CD4-positive, alpha-beta T cell treated with Interleukin-21 for 1 hour (primary cell): ENCODE data around the gene GSTO1.

Experiments used
- DNase-seq: peaks from one replicate; pipeline ENCODE4 v3.0.0-alpha.2; 2020

The GSTO1 gene

DNA sequence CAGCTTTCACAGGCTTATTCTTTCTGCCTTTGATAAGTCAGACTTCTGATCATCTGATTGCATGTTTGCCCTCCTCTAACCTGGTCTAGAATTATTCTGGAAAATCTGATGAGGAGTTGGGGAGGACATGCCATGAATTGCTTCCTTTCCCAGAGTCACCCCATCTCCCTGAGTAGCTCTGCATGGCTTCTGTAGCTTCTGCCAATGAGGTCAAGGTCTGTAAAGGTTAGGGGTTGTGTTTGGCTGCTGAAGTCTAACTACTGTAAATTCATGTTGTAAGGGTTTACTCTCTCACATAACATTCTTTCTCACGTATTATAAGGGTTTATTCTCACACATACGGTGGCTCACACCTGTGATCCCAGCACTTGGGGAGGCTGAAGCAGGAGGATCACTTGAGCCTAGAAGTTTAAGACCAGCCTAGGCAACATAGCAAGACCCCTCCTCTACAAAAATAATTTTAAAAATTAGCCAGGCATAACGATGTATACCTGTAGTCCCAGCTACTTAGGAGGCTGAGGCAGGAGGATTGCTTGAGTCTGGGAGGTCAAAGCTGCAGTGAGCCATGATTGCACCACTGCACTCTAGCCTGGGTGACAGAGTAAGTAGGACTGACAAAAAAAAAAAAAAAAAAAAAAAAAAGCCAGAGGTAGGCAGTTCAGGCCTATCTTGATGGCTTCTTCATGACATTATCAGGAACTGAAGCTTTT lies 25.0 kb downstream of the GSTO1 start:
- no peak for DNase-seq

DNA sequence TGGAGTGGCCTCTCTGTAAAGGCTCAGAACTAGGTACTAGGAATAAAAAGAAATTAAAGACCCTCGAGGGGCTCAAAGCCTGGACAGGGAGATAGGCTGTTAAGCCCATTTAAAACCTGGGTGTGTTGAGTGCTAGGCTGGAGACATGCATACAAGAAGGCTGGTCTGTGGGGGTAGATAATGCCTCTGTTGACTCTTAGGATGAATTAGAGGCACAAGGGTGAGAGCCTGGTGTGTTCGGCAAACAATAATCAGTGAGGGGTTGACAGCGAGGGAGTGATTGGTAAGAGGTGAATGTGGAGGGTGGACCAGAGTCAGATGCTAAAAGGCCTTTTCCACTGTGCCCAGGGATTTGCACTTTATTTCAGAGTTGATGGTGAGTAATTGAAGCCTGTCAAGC lies 27.0 kb downstream of the GSTO1 start:
- DNase-seq: no peak

- DNase-seq: no peak
Observed at GRCh38 chr10:104284846-104285245, 30.2 kb downstream of the GSTO1 start.

- no peak for DNase-seq
Observed at GRCh38 chr10:104286939-104287338, 32.2 kb downstream of the GSTO1 start.

DNA sequence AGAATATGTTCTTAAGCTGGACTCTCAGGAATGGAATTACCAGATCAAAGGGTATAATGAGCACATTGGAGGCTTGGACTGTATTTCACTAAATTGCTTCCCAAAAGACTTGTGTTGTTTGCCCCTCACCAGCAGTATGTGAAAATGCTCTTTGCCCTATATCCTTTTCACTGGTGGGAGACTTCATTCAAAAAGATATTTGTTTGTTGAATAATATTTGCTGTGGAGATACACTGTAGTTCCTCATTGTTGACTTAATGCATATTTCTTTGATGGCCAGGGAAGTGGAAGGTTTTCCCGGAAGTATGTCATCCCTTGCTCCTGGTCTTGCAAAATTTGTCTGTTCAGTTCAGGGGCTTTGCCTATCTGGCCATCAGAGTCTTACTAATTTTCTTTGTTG lies 33.7 kb downstream of the GSTO1 start:
- DNase-seq: no peak

GRCh38 chr10:104291439-104291951 lies 36.8 kb downstream of the GSTO1 start:
- DNase-seq: peak; percentile 88

GRCh38 chr10:104293011-104293410 lies 38.3 kb downstream of the GSTO1 start:
- no peak for DNase-seq

GRCh38 chr10:104293781-104294321 lies 39.2 kb downstream of the GSTO1 start:
- DNase-seq: no peak

- DNase-seq: no peak
Observed at GRCh38 chr10:104296687-104297436, 42.2 kb downstream of the GSTO1 start.

DNA sequence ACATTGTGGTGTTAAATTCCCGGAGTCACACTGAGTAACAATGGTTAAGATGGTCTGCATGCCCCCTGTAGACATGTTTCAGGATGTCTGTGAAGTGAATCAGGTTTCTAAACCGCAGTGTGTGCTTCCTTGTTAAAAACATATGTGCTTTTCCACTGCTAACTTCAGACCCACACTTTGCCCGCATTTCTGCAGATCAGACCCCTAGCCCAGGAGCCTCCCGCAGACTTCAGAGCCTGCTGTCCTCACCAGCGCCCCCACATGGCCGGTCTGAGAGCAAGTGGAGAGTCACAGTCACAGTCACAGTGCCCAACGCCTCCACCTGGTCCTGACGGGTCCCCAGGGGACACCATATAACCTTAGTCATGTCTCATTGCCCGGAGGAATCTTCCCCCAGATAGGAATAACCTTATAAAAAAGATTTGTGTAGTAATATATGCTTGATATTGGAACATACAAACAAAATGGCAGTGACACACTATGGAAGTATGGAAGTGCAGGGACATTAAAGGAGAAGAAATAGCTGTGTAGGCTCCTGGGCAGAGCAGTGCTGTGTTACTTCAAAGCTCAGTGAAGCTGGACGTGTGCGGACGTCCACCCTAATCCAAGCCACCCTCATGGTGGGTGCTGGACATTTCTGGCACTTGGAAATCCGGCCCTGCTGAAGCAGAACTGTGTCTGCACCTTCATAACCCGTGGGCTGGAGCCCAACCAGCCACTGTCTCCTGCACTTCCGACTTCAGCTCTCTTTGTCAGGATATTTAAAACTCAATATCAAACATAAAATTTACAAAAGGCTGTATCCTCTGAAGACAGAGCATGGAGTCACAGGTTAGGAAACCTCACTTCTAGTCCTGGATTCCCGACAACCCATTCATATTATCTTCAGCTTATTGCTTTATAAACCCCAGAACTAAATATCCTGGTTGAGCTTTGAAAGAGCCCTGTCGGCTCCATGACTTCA lies 43.3 kb downstream of the GSTO1 start:
- DNase-seq: no peak

DNA sequence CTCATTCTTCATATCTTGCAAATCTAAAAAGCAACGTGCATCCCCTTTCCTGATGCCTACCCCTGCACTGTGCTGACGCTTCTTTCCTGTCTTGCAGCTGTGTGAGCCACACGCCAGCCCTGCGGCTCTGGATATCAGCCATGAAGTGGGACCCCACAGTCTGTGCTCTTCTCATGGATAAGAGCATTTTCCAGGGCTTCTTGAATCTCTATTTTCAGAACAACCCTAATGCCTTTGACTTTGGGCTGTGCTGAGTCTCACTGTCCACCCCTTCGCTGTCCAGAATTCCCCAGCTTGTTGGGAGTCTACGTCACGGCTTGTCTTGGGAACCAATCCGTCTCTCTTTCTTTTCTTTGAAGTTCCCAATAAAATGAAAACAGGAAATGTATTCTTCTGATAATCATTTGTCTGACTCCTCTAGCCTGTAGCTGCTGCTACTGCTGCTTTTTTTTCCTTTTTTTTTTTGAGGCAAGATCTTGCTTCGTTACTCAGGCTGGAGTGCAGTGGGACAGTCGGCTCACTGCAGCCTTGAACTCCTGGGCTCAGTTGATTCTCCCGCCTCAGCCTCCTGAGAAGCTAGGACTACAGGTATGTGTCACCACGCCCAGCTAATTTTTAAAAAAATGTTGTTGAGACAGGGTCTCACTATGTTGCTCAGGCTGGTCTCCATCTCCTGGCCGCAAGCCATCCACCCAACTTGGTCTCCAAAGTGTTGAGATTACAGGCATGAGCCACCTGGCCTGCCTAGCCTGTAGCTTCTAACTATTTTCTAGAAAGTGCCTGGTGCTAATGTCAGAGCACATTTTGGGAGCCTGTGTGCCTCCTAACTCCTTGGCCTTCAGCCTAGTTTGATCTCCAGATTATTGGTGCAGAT lies 44.6 kb downstream of the GSTO1 start:
- DNase-seq: no peak

- DNase-seq: no peak
Observed at GRCh38 chr10:104300002-104300735, 45.5 kb downstream of the GSTO1 start.

GRCh38 chr10:104300736-104301292 lies 46.1 kb downstream of the GSTO1 start:
- no peak for DNase-seq

- DNase-seq: no peak
Observed at GRCh38 chr10:104301907-104302690, 47.4 kb downstream of the GSTO1 start.

- peak; percentile 42 for DNase-seq
Observed at GRCh38 chr10:104303594-104304355, 49.1 kb downstream of the GSTO1 start.

GRCh38 chr10:104304356-104304745 lies 49.7 kb downstream of the GSTO1 start:
- DNase-seq: no peak

- no peak for DNase-seq
Observed at GRCh38 chr10:104304927-104305326, 50.2 kb downstream of the GSTO1 start.

- no peak for DNase-seq
Observed at GRCh38 chr10:104306897-104307296, 52.2 kb downstream of the GSTO1 start.
